Measurements from ENCODE around the gene PPP1R9A. TPM values are rescaled to one million over a fixed set of nuclear protein-coding genes. Genes with fewer than 3 reads are reported as not detected.

Gene PPP1R9A
- polyA plus RNA-seq (ENCODE audit: insufficient read length in 4 of 4) = 10 to 100 TPM; 26.2 to 39.9 (median 30.7) TPM

GRCh38 chr7:94907026-94907810 is at the start of gene PPP1R9A:
PPP1R9A (plus strand) TSS chr7:94907594; CDS start chr7:94910114, 2,520 bp downstream.
- peak in 2 of 4 donors; percentile 18 to 45 for DNase-seq (ENCODE audit: low read depth in 4 of 4, low spot score in 2 of 4)

DNA sequence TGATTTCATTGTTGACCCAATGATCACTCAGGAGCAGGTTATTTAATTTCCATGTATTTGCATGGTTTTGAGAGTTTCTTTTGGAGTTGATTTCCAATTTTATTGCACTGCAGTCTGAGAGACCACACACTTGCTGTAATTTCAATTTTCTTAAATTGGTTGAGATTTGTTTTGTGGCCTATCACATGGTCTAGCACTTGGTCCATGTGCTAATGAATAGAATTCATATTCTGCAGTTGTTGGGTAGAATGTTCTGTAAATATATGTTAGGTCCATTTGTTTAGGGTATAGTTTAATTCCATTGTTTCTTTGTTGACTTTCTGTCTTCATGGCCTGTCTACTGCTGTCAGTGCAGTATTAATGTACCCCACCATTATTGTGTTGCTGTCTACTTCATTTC is 36.3 kb upstream of the PPP1R9A start:
- no peak for DNase-seq (ENCODE audit: low read depth in 4 of 4, low spot score in 2 of 4)

GRCh38 chr7:94873239-94873638 is 34.2 kb upstream of the PPP1R9A start:
- no peak for DNase-seq (ENCODE audit: low read depth in 4 of 4, low spot score in 2 of 4)

DNA sequence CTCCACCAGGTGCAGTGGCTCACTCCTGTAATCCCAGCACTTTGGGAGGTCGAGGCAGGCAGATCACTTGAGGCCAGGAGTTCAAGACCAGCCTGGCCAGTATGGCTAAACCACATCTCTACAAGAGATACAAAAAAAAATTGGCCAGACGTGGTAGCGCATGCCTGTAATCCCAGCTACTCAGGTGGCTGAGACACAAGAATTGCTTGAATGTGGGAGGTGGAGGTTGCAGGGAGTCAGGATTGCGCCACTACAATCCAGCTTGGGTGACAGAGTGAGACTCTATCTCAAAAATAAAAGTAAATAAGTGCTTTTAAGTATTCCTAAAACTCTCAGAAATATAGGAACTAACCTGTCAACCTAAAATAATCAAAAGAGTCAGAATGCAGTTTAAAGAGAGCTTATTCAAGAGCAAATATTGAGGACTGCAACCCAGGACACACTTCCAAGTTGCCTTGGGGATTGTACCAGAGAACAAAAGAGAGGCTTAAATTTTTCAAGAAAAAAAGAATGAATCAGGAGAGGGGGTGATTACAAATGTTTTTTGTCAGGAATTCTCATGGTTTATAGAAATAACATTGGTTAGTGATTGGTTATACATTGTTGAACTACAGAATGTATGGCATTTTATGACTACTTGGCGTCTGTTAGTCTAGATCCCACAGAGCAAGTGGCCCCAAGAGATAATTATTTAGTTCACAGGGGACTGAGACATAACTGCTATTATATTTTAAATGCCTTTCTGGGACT is 33.2 kb upstream of the PPP1R9A start:
- no peak for DNase-seq (ENCODE audit: low read depth in 4 of 4, low spot score in 2 of 4)

DNA sequence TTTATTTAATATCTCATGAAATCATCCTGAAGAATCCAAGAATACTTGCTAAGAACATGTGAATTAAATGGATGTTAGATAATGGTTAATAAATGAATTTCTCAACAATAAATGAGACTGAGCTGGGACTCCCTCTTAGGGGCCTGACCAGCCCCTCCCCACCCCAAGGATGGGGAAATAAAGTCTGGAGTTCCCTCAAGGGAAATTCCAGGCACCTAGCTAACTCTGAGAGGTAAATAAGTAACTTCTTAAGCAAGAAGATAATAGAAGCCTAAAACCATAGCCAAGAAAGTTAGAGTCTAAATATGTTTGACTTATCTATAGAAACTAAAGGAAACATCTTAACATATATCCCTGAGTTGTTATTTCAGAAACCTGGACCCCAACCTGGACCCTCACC is 32.2 kb upstream of the PPP1R9A start:
- DNase-seq (ENCODE audit: low read depth in 4 of 4, low spot score in 2 of 4) = no peak

DNA sequence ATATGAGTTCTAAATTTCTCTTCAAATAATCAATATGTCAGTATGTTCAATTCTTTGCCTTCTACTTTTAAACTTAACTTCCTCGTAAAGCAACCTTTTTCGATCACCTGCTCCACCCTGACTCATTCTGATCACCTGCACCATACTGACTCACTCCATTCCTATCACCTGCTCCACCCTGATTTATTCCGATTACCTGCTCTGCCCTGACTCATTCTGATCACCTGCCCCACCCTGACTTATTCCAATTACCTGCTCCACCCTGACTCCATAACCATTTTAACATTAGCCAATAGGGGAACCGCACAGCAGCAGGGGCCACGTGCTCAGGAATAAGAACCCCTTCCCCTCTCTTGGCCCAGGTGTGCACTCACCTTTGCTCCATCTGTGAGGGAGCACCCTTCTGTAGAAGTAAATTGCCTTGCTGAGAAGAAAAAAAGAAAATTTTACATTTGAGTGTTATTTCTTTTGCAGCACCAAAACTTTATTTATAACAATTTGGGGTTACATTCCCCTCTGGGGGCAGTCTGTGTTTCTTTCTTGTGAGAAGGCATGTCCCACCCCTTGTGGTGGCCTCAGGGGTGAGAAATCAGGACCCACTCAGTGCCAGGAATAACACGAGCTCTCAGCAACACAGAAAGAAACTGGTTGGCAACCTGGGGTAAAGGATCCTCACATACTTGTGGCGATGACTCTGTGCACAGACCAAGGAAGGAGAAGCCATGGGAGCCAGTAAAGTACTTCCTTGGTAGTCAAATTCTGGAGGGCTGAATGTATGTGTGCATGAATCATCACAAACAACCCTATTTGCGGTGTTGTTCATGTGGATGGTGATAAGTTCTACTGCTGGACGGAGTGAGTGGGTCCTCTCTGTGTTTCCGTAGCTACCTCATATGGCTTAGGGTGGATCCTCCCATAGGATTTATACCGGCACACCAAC is 29.4 kb upstream of the PPP1R9A start:
- no peak for DNase-seq (ENCODE audit: low read depth in 4 of 4, low spot score in 2 of 4)

DNA sequence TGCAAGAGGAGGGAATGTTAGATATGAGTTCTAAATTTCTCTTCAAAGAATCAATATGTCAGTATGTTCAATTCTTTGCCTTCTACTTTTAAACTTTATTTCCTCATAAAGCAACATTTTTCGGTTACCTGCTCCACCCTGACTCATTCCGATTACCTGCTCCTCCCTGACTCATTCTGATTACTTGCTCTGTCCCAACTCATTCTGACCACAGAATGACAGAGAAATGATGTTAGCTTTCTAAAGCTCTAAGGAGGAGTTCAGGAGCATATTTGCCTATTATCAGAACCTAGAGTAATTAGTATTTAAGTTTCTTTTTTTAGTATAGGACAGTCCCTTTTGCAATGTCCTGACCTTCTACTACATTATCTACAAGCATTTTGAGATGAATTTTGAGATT is 24.5 kb upstream of the PPP1R9A start:
- DNase-seq (ENCODE audit: low read depth in 4 of 4, low spot score in 2 of 4) = no peak

- DNase-seq (ENCODE audit: low read depth in 4 of 4, low spot score in 2 of 4) = no peak
Measured at GRCh38 chr7:94883616-94884015, 23.8 kb upstream of the PPP1R9A start.

DNA sequence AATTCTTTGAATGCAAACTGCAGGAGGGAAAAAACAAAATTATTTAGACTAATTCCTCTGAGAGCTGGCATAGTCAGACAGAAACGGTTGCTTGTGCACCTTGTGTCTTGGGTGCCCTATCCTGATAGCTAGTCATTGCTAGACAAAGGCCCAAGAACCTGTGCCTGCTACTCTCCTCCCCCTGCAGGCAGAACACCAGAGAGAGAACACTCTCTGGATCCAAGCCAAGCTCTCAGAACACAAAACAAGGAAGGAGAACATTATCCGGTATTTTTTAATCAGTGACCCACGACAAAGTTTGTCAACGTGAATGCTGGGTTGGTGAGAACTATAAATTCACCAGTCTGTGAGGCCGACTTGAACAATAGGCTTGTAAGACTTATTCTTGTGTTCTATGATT is 18.8 kb upstream of the PPP1R9A start:
- no peak for DNase-seq (ENCODE audit: low read depth in 4 of 4, low spot score in 2 of 4)

- DNase-seq (ENCODE audit: low read depth in 4 of 4, low spot score in 2 of 4) = no peak
Measured at GRCh38 chr7:94888995-94889523, 18.3 kb upstream of the PPP1R9A start.

GRCh38 chr7:94890216-94890615 is 17.2 kb upstream of the PPP1R9A start:
- no peak for DNase-seq (ENCODE audit: low read depth in 4 of 4, low spot score in 2 of 4)

DNA sequence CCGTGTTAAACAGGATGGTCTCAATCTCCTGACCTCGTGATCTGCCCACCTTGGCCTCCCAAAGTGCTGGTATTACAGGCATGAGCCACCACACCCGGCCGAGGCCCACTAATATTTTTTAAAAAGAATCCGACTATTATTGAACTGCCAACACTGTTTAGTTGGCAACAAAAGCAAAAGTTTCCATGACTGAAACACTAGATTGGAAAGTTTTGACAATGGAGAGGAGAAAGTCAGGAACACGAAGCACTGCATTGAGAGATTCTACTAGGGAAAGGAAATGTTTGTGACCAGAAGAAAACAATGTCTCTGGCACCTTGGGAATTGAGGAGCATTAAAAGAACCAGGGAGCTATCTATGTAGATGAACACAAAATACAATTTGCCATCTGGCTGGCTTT is 13.7 kb upstream of the PPP1R9A start:
- DNase-seq (ENCODE audit: low read depth in 4 of 4, low spot score in 2 of 4) = no peak

DNA sequence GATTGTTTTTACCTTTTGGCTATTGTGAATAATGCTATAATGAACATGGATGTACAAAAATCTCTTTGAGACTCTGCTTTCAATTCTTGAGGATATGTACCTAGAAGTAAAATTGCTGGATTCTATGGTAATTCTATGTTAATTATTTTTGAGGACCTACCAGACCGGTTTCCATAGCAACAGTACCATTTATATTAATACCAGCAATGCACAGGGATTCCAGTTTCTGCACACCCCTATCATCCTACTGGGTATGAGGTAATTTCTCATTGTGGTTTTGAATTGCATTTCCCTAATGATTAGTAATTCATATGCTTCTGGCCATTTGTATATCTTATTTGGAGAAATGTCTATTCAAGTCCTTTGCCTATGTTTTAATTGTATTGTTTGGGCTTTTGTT is 9.9 kb upstream of the PPP1R9A start:
- DNase-seq (ENCODE audit: low read depth in 4 of 4, low spot score in 2 of 4) = no peak

GRCh38 chr7:94898340-94898739 is 9.1 kb upstream of the PPP1R9A start:
- no peak for DNase-seq (ENCODE audit: low read depth in 4 of 4, low spot score in 2 of 4)

DNA sequence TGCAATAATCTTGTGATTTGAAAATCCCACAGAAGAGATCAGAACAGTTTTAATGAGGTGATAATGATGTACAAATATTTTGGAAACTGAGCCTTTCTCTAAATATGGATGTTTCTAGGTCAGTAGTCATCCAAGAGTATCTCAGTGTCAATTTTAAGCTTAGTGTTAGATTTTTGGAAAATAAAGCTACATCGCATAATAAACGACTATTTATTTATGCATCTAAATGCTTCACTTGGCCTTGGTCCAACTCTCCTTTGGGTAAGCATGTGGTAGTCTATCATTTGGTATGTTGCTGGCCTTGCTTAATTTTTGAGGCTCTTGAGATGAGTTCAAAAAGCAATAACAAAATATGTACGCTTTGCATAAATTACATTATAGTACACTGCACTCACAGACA is 5.4 kb upstream of the PPP1R9A start:
- DNase-seq (ENCODE audit: low read depth in 4 of 4, low spot score in 2 of 4) = no peak

DNA sequence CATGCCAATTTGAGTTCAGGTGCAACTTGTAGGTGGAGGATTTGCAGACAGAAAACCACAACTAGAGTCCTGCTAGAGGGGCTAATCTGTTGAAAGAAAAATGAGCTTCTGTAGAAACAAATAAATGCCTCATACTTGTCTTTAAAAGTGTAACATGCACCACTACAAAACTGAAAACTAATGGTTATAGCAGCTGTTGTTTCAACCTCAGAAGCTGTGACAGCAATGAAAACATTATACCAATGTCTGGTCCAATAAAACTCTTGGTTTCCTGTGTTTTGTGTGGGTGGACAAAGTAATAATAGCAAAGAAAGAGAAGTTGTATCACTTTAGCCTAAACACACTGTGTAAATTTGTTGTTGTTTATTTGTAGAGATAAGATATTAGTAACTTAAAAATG is 3.4 kb upstream of the PPP1R9A start:
- DNase-seq (ENCODE audit: low read depth in 4 of 4, low spot score in 2 of 4) = no peak

DNA sequence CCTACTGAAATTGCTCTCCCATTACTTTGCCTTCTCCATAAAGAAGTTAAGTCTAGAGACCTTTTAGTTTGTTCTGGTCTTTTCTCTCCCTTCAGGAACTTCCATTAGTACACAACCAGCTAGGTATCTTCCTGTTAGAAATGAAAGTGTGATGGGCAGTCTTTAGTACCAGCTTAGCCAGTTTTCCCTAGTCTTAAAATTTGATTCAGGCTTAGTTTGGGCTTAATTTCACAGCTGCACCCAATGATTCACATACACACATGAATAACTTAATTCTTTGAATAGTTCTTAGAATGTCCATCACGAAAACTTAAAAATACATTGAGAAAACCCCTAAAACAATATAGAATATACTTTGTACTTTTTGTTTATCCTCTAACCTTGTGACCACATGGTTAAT is 2.4 kb upstream of the PPP1R9A start:
- no peak for DNase-seq (ENCODE audit: low read depth in 4 of 4, low spot score in 2 of 4)

- DNase-seq (ENCODE audit: low read depth in 4 of 4, low spot score in 2 of 4) = no peak
Measured at GRCh38 chr7:94906065-94906851, 1.1 kb upstream of the PPP1R9A start.

DNA sequence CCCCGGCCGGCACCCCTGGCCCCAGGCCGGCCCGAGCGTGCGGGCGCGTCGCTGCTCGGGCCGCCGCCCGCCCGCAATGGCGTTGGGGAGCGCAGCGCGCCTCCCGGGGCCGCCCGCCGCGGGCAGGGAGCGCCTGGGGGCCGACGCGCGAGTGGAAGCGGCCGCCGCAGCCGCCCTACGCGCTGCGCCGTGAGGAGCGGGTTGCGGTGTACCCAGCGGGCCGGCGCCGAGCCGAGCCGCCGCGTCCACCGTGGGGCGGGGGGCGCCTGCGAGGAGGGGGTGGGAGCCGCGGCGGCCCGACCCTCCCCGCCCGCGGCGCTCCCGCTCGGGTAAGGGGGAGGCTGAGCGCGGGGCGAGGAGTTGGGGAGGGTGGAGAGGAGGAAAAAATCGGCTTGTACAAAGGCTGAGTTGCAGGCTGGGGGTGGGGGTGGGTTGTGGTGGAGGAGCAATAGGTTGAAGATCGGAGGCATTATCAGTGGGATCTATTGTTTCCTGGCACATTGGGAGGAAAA is 473 bp downstream of the PPP1R9A start:
- DNase-seq (ENCODE audit: low read depth in 4 of 4, low spot score in 2 of 4) = peak in 2 of 4 donors; percentile 38 to 53

Data from left renal cortex interstitium (tissue), 4 donors.